ENCODE data around the gene MIER2. TPM values are rescaled to one million over a fixed set of nuclear protein-coding genes. Genes with fewer than 3 reads are reported as not detected.

MIER2 gene
- total and polyA plus RNA-seq, 4 donors: 2.7 to 4.1 (median 3.7) TPM

- TF ChIP-seq REST (IDR thresholded peaks at IDR 0.05) (no peak), NR2F2 (IDR thresholded peaks at IDR 0.05) (no peak), HNF4A (conservative IDR thresholded peaks at IDR 0.05) (no peak), SP1 (IDR thresholded peaks at IDR 0.05) (no peak), YY1 (IDR thresholded peaks at IDR 0.05) (no peak), FOXA1 (IDR thresholded peaks at IDR 0.05) (no peak)
- TF ChIP-seq, protein P1, sequence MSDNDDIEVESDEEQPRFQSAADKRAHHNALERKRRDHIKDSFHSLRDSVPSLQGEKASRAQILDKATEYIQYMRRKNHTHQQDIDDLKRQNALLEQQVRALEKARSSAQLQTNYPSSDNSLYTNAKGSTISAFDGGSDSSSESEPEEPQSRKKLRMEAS (IDR thresholded peaks at IDR 0.05): no peak
These were observed 36.7 kb downstream of the MIER2 start (continued) for GRCh38 chr19:307793-308420.

DNA sequence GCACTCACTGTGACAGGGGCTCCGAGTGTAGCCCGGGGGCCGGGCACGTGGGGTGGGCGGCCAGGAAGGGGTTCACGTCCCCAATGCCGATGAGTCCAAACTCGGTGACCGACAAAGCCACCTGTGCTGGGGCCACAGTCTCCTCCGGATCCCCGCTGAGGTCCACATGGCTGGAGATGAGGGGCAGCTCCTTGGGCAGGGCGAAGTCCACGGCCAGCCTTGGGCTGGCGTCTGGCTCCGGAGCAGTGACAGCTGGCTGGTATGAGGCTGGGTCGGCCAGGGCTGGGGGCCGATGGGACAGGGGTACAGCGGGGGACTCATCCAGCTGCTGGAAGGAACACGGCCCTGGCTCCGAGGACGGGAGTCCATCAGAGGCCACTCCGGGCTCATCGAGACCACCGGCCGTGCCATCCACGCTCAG lies 37.5 kb downstream of the MIER2 start:
- no peak for DNase-seq (ENCODE audit: low spot score)
- Histone ChIP-seq H3K4me3 (ENCODE audit: low read depth in 1 of 3, low read length in 3 of 3) (no peak overlapping the region), H3K27me3 (ENCODE audit: control insufficient read depth in 4 of 4, insufficient read depth in 4 of 4, low read length in 3 of 4) (no peaks in the 10 kb centered on the region), H3K4me1 (ENCODE audit: control insufficient read depth in 4 of 4, insufficient read depth in 4 of 4, low read length in 3 of 4) (no peaks in the 10 kb centered on the region), H3K36me3 (ENCODE audit: control insufficient read depth in 4 of 4, insufficient read depth in 3 of 4, low read depth in 1 of 4, low read length in 3 of 4) (peaks cover 0 to 35% (median 10%) of the 10 kb centered on the region in 4 donors), H3K9me3 (ENCODE audit: control insufficient read depth in 4 of 4, low read length in 3 of 4) (no peaks in the 10 kb centered on the region), H3K27ac (ENCODE audit: low read depth in 1 of 2, low read length in 2 of 2) (no peak overlapping the region), H3K9ac (ENCODE audit: low read depth in 1 of 2, low read length in 2 of 2) (no peak overlapping the region)
- TF ChIP-seq SP1 (IDR thresholded peaks at IDR 0.05) (no peak), GABPA (IDR thresholded peaks at IDR 0.05 in 1 of 2, conservative IDR thresholded peaks at IDR 0.05 in 1 of 2) (no peak), FOXA1 (IDR thresholded peaks at IDR 0.05) (no peak), YY1 (IDR thresholded peaks at IDR 0.05) (no peak), TAF1 (conservative IDR thresholded peaks at IDR 0.05) (no peak), RXRA (IDR thresholded peaks at IDR 0.05) (no peak)
- 97% methylated on average over 26 of the region's 26 CpGs for WGBS

- H3K4me1 ChIP-seq (ENCODE audit: control insufficient read depth in 4 of 4, insufficient read depth in 4 of 4, low read length in 3 of 4): no peaks in the 10 kb centered on the region
- 97% methylated on average over 50 of the region's 50 CpGs for WGBS
- no peaks in the 10 kb centered on the region for H3K9me3 ChIP-seq (ENCODE audit: control insufficient read depth in 4 of 4, low read length in 3 of 4)
- no peak overlapping the region for H3K27ac ChIP-seq (ENCODE audit: low read depth in 1 of 2, low read length in 2 of 2)
- no peak overlapping the region for H3K9ac ChIP-seq (ENCODE audit: low read depth in 1 of 2, low read length in 2 of 2)
- no peak overlapping the region for H3K4me3 ChIP-seq (ENCODE audit: low read depth in 1 of 3, low read length in 3 of 3)
- H3K36me3 ChIP-seq (ENCODE audit: control insufficient read depth in 4 of 4, insufficient read depth in 3 of 4, low read depth in 1 of 4, low read length in 3 of 4): peaks cover 0 to 30% (median 10%) of the 10 kb centered on the region in 4 donors
- TF ChIP-seq GABPA (IDR thresholded peaks at IDR 0.05 in 1 of 2, conservative IDR thresholded peaks at IDR 0.05 in 1 of 2): no peak
- no peak for TF ChIP-seq JUND (IDR thresholded peaks at IDR 0.05)
- no peak for TF ChIP-seq HNF4G (IDR thresholded peaks at IDR 0.05)
- TF ChIP-seq, protein P1 (IDR thresholded peaks at IDR 0.05): no peak
- TF ChIP-seq, protein P2, sequence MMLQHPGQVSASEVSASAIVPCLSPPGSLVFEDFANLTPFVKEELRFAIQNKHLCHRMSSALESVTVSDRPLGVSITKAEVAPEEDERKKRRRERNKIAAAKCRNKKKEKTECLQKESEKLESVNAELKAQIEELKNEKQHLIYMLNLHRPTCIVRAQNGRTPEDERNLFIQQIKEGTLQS (IDR thresholded peaks at IDR 0.05): no peak
- DNase-seq (ENCODE audit: low spot score): no peak
- no peaks in the 10 kb centered on the region for H3K27me3 ChIP-seq (ENCODE audit: control insufficient read depth in 4 of 4, insufficient read depth in 4 of 4, low read length in 3 of 4)
These were observed 38.3 kb downstream of the MIER2 start for GRCh38 chr19:306151-306900.

All from liver (tissue), 9 donors.